GM12801 (cell line): ENCODE data around the gene RALGAPA1.

ENCODE experiments used
- CTCF ChIP-seq: IDR thresholded peaks from one replicate; pipeline ENCODE4 v1.5.1; 2011; ENCODE audit warnings: control low read depth; ENCODE audit not compliant: insufficient read length; ENCODE audit errors: extremely low read depth

RALGAPA1 gene

GRCh38 chr14:35632676-35633075, 176.4 kb downstream of the RALGAPA1 start:
- TF ChIP-seq CTCF: no peak

- no peak for TF ChIP-seq CTCF
Observed at GRCh38 chr14:35632271-35632670, 176.8 kb downstream of the RALGAPA1 start.

- TF ChIP-seq CTCF: no peak
Observed at GRCh38 chr14:35631071-35631805, 177.9 kb downstream of the RALGAPA1 start.

- no peak for TF ChIP-seq CTCF
Observed at GRCh38 chr14:35628989-35629388, 180.1 kb downstream of the RALGAPA1 start.

GRCh38 chr14:35617500-35617899, 191.6 kb downstream of the RALGAPA1 start:
- no peak for TF ChIP-seq CTCF

- TF ChIP-seq CTCF: no peak
Observed at GRCh38 chr14:35607380-35607779, 201.7 kb downstream of the RALGAPA1 start.

GRCh38 chr14:35600253-35600652, 208.8 kb downstream of the RALGAPA1 start:
- no peak for TF ChIP-seq CTCF

- TF ChIP-seq CTCF: no peak
Observed at GRCh38 chr14:35594616-35595015, 214.5 kb downstream of the RALGAPA1 start.
